Measurements from ENCODE around the gene TRUB1.
"Not testable (repeated sequence)": the region's sequence is repeated elsewhere in the genome, so short reads cannot be mapped to it uniquely, and the experiment has no call there.

Gene TRUB1

DNA sequence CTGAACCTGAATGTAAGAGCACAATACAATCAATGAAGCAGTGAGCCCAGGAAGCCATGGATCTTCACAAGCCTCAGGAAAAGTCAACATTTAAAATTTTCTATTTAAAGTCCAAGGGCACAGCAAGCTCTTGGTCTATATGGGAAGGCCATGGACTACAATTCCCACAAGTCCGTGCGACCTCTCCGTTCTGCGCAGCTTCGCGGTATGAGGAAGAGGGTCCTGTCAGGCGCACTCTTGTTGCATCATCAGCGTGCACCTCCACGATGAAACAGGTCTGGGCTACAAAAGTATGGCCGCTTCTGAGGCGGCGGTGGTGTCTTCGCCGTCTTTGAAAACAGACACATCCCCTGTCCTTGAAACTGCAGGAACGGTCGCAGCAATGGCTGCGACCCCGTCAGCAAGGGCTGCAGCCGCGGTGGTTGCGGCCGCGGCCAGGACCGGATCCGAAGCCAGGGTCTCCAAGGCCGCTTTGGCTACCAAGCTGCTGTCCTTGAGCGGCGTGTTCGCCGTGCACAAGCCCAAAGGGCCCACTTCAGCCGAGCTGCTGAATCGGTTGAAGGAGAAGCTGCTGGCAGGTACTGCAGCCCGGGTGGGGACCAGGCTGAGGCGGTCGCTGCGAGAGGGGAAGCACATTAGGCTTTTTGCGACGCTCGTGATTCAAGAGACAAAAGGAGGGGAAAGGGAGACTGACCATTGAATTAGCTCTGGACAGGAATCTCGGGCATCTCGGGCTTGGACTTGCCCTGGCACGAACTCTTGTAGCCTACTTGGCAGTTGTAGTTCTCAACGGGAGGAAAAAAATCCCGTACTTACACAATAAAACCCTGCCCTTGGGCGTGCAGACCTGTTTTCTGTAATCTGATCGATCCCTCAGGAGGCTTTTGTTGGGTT lies at the start of gene TRUB1:
Gene TRUB1 (plus strand): TSS at position 234 of the 894 bp plus-strand sequence. CDS start 59 bp downstream, at position 293.
- peak; percentile 95 for DNase-seq (ENCODE audit: low read depth, low spot score)

DNA sequence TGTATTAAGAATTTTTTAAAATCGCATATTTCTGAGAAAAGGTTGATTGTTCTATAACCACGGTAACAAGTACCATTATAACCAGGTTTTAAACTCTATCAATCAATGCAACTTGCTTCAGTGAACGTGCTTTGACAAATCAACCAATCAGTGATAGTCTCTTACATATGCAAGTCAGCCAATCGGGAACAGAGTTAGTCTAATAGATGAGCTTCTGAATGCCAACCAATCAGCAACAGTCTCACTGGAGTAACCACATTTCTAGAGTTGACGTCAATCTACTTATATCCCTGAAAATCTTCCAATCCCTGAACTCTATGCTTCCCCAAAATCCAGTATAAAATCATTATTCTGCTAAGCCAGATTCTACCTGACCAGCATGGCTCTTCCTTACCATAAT lies 44.7 kb upstream of the TRUB1 start:
- no peak for DNase-seq (ENCODE audit: low read depth, low spot score)

GRCh38 chr10:114894911-114895310 lies 43.1 kb upstream of the TRUB1 start:
- DNase-seq (ENCODE audit: low read depth, low spot score), result no peak

DNA sequence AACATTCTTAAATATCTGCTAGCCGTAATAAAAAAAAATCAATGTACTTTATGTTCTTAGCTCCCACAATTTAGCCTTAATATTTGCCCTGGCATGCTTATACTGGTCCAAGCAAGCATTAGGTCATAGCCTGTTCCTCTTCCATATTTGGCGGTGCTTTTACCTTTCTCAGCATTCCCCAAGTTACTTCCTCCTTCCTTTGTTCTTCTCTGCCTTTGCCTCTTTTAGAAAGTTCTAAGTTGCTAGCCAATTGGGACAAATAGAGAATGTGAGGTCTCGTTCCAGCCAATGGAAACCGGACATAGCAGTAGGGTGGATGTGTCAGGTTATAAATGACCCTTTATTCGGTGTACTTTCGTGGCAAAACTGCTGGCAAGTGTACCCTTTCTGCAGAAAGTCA lies 41.0 kb upstream of the TRUB1 start:
- DNase-seq (ENCODE audit: low read depth, low spot score), result not testable (repeated sequence)

- DNase-seq (ENCODE audit: low read depth, low spot score), result no peak
Observed at GRCh38 chr10:114897593-114897992, 40.4 kb upstream of the TRUB1 start.

DNA sequence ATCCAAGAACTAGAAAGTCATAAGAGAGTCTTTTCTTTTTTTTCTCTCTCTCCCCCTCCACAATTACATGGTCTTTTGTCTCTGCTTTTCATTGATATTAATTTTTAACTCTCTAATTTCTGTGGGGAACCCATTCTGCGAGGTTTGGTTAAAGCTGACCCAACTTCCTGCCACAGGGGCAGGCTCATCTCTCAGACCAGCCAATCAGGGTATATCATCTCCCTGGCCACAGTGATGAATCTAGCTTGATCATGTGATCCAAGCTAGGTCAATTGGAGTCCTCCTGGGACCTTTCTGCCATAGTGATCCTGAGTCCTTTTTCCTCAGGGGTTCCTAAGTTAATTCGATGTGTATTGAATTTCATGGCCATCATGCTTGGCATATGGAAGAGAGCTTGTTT lies 38.0 kb upstream of the TRUB1 start:
- DNase-seq (ENCODE audit: low read depth, low spot score), result no peak

- no peak for DNase-seq (ENCODE audit: low read depth, low spot score)
Observed at GRCh38 chr10:114900658-114901057, 37.3 kb upstream of the TRUB1 start.

DNA sequence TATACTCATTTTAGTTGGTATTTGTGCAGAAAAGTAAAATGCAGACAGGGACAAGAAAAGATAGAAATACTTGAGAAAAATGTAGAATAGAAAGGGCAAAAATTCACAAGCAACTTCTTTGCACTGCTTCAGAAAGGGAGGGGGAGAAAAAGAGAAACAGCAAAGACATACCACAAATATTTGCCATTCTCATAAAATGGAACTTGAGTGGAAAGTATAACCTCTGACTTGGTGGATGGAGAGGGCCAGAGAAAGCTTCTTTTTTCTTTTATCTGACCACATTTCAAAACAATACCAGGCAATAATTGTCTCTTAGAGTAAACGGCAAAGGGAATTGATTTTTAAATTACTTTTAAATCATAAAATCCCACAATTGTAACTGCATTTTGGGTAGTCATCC lies 35.8 kb upstream of the TRUB1 start:
- no peak for DNase-seq (ENCODE audit: low read depth, low spot score)

DNA sequence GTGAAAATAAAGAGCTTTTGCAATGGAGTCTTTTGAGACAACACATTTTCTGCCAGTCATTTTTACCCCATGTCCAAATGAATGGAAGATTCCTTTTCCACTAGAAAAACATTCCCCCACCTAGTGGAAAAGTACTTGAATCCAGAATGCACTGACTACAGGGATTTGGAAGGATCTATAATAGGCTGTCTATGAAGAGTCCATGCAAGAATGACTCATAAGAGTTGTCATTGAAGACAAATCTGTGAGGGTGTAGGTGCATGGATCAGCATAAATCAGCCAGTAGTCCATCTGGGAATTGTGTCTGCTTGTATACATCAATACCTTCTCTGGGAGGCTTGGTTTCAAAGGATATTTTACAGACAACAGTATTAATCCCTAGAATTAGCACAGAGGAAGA lies 32.5 kb upstream of the TRUB1 start:
- no peak for DNase-seq (ENCODE audit: low read depth, low spot score)

- no peak for DNase-seq (ENCODE audit: low read depth, low spot score)
Observed at GRCh38 chr10:114906981-114907380, 31.0 kb upstream of the TRUB1 start.

GRCh38 chr10:114908896-114909295 lies 29.1 kb upstream of the TRUB1 start:
- DNase-seq (ENCODE audit: low read depth, low spot score), result no peak

DNA sequence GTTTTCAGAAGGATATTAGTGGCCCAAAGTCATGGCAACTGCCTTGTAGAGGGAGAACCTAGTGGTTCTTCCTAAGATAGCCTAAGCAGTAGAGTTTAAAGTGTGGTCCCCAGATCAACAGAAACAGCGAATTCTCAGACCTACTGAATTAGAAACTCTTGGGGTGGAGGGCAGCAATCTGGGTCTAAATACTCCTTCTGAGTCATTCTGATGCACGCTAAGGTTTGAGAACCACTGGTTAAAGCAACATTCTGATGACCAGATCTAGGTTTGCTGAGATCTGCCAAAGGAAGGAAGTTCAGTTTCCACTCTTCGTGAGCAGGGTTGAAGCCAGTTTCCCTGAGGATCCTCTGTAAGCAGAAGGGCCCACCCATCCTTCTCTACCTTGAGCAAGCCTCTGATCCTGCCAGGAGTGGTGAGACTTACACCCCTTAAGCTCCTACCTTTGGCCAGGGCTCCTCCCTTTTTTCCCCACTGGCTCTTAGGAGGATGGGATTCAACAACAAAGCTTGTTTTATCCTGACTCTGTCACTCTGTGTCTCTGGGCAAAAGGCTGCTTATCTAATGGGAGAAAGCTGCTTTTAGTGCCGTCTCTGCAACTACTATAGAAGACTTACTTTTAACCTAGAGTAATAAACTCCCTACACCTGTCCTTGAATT lies 26.8 kb upstream of the TRUB1 start:
- no peak for DNase-seq (ENCODE audit: low read depth, low spot score)

DNA sequence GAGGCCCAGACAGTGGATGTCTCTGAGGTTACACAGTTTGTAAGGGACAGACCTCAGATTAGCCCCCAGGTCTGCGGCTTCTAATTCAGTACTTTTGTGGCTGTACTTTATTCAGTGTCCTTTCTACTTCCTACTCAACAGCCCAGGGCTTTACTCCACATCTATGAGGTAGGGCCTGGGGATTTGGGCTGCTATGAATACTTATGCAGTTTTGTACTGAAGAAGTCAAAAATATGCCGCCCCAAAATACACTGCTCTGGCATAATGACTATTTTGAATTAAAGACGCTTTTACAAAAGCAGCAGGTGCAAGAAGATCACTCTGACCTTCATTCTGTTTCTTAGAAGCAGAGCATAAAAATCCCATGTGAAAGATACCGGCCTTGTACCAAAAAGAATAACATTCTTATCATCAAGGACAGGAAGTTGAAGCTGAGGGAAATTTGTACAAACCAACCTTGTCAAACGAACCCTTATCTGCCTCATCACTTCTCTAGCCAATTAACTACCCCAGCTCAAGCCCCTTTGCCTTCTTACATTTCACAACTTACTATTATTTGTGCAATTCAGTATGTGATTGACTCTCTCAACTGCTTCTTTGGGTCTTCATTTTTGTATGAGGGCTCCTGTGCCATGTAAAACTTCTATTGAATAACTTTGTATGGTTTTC lies 26.1 kb upstream of the TRUB1 start:
- DNase-seq (ENCODE audit: low read depth, low spot score), result no peak

GRCh38 chr10:114912470-114912859 lies 25.5 kb upstream of the TRUB1 start:
- DNase-seq (ENCODE audit: low read depth, low spot score), result no peak

DNA sequence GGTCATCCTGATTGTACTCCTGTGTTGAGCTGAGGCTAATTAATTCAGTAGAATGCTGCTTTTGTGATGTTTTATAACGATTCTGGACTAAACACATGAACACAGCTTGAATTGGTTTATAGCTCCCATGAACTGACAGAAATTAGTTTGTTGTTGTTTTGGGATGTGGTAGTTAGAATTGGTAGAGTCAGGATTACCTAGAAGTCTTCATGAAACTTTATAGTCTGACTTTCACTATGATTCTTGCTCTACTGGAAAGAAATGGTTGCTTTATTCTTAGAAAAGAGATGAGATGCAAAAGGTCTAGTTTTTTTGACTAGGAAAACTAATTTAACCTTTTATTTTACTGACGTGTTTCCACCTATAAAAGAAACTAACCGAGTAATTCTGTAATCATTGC lies 23.4 kb upstream of the TRUB1 start:
- DNase-seq (ENCODE audit: low read depth, low spot score), result no peak

DNA sequence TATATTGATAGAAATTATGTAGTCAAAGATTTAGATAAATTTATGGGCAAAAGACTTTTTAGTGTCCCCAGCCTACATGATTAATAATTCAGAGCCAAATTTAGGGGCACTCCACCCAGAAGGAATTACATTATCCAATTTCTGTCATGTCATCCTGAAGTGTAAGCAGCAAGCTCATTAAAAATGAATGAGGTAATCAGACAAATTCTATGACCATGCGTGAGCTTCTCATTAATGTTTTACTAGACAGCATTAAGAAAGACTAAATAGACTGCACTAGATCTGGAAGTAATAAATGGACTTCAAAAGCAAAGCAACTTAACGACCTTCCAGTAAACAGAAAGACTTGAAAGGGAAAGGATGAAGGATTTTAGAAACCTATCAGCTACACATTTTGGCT lies 22.7 kb upstream of the TRUB1 start:
- no peak for DNase-seq (ENCODE audit: low read depth, low spot score)

- DNase-seq (ENCODE audit: low read depth, low spot score), result no peak
Observed at GRCh38 chr10:114916653-114917052, 21.3 kb upstream of the TRUB1 start.

- no peak for DNase-seq (ENCODE audit: low read depth, low spot score)
Observed at GRCh38 chr10:114917459-114917858, 20.5 kb upstream of the TRUB1 start.

- no peak for DNase-seq (ENCODE audit: low read depth, low spot score)
Observed at GRCh38 chr10:114917927-114918672, 19.9 kb upstream of the TRUB1 start.

DNA sequence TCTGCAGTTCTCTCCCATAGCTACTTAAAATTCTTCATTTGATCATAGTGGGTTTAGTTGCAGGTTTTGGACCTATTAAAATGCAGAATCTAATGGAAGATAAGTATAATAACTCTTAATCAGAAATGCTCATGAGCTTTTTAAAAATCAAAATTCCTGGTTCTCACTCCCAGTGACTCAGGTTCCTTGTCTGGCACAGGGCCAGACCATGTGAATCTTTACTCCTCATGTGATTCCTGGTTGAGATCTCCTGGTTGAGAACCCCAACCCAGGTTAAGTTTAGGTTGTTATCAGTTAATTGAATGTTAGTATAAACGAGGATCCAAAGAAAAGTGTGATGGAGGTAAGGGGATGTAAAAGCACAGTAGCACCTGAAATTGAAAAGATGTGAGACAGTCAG lies 17.5 kb upstream of the TRUB1 start:
- no peak for DNase-seq (ENCODE audit: low read depth, low spot score)

- no peak for DNase-seq (ENCODE audit: low read depth, low spot score)
Observed at GRCh38 chr10:114922003-114922402, 16.0 kb upstream of the TRUB1 start.

GRCh38 chr10:114923551-114923950 lies 14.4 kb upstream of the TRUB1 start:
- no peak for DNase-seq (ENCODE audit: low read depth, low spot score)
